NOMO-1 treated with DMSO at 0.1 percent for 48 hours (cell line): Measurements from ENCODE around the gene PRAMEF8.
"Not testable (repeated sequence)": the region's sequence is repeated elsewhere in the genome, so short reads cannot be mapped to it uniquely, and the experiment has no call there.

Source experiments
- DNase-seq: peaks from one replicate; lab custom pipeline; 2025; ENCODE audit not compliant: unreplicated experiment; lab: John Stamatoyannopoulos, UW

PRAMEF8 gene

DNA sequence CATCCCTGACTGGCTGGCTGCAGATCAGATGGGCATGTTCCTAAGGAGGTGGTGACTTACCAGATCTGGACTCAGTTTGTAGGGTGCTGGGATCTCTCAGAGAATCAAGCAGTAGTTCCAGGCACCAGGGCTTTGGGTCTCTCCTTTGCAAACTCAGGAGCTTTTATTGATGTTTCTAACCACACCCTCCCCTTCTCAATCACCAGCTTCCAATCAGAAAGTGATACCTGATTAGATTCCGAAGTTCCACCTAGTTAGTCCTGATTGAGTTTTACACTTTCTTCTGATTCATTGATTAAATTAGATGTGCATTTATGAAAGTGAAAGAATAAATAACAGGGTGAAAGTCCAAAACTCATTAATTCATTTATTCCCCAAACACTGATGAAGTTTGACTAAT, at the start of gene PRAMEF8:
Gene PRAMEF8 (minus strand): TSS at position 101 of the 400 bp plus-strand sequence. CDS start 1,046 bp downstream, outside the sequence.
- DNase-seq, result not testable (repeated sequence)

DNA sequence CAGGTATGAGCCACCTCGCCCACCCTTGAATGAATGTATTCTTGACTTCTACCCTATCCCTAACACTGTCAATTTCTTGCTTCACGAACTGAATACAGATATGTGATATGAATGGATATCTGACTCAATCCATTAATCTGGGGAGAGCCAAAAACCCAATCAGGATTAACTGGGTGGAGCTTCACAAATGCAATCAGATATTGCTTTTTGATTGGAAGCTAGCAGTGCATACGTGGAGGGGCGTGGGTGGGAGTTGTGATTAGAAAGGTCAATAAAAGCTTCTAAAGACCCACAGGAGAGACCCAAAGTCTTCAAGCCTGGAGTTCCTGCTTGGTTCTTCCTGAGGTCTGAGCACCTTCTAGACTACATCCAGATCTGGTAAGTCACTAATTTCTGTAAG, 30.3 kb upstream of the PRAMEF8 start, which contains the start of gene PRAMEF15:
Gene PRAMEF15 (plus strand): TSS at position 301 of the 400 bp plus-strand sequence. CDS start 2,827 bp downstream, outside the sequence.
- not testable (repeated sequence) for DNase-seq

DNA sequence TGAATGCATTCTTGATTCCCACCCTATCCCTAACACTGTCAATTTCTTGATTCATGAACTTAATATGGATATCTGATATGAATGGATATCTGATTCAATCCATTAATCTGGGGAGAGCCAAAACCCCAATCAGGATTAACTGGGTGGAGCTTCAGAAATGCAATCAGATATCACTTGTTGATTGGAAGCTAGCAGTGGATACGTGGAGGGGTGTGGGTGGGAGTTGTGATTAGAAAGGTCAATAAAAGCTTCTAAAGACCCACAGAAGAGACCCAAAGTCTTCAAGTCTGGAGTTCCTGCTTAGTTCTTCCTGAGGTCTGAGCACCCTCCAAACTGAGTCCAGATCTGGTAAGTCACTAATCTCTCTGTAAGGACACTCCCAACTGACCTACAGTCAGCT, 18.3 kb upstream of the PRAMEF8 start, which contains the start of gene PRAMEF33:
Gene PRAMEF33 (plus strand): TSS at position 301 of the 400 bp plus-strand sequence. CDS start 2,416 bp downstream, outside the sequence.
- DNase-seq, result not testable (repeated sequence)

DNA sequence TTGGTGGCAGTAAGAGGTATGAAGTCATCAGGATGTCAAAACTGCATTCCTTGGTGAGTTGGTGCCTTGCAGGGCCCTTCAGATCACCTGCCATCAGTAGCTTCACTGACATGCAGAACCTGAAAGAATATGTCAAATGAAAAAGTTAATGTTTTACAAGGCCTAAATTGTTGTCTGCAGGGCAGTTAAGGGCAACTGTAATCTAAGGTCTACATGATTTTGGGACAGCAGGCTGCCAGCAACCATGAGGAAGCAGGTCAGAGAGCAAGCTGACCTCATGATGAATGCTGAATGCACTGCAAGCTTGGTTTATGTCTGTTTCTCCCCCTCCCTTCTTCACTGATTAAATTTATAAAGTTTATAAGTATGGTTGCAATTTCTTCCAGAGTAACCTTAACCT, 17.3 kb upstream of the PRAMEF8 start:
- not testable (repeated sequence) for DNase-seq

DNA sequence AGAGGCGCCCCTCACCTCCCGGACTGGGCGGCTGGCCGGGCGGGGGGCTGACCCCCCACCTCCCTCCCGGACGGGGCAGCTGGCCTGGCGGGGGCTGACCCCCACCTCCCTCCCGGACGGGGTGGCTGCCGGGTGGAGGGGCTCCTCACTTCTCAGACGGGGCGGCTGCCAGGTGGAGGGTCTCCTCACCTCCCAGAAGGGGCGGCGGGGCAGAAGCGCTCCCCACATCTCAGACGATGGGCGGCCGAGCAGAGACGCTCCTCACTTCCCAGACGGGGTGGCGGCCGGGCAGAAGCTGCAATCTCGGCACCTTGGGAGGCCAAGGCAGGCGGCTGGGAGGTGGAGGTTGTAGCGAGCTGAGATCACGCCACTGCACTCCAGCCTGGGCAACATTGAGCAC, 13.8 kb upstream of the PRAMEF8 start:
- not testable (repeated sequence) for DNase-seq

DNA sequence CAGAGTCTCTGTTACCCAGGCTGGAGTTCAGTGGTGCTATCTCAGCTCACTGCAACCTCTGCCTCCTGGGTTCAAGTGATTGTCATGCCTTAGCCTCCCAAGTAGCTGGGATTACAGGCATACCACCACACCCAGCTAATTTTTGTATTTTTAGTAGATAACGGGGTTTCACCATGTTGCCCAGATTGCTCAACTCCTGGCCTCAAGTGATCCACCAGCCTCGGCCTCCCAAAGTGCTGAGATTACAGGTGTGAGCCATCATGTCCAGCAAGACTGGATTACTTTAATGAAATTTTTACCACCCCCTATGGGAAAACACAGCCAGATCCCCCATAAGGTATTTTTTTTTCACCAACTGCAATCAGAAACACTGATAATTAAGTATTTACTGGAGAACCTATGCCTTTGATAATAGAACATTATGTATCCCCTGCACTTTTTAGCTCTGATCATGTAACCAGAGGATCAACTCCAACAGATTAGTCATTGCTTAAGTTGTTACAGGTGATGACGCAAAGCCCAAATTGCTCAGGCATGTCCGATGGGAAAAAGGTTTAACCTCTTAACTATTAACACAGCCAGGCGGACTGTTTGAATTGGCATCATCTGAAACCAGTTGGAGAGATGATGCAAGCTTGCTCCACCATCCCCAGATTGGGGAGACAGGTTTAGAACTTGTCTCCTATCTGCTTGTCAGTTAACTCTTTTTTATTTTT, 12.4 kb upstream of the PRAMEF8 start:
- DNase-seq, result not testable (repeated sequence)

DNA sequence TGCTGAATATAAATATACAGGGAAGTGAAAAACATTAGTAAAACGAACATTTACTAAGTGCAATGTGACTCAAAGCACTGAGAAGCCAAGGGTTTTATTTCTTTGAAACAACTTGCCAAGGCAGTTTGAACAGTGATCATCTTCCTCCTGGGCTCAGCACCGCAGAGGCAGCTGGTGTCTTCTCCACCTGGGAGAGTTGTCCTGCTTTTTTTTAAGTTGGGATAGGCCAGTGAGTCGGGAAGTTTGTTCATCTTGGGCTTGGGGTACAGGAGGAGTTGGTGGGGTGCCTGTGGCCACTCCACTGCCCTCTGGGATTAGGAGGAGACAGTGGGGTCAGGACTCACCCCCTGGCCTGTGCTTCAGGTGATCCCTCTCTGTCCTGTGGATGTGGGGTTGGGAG, 4.1 kb upstream of the PRAMEF8 start:
- not testable (repeated sequence) for DNase-seq

DNA sequence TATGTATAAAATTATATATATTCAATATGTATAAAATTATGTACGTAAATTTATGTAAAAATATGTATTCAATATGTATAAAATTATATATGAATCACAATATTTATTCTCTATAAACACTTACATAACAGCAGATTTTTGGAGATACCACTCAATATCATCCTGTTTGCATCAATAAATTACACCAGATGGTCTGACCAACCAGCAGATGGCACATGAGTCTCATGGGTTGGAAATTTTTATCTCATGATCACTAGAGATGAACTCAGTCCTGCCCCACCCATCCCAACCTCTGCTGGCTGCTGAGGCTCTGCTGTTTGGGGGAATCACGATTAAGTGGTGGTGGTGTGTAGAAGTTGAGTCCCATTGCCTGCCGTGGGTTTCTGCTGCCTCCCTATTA, 5.3 kb downstream of the PRAMEF8 start:
- not testable (repeated sequence) for DNase-seq

DNA sequence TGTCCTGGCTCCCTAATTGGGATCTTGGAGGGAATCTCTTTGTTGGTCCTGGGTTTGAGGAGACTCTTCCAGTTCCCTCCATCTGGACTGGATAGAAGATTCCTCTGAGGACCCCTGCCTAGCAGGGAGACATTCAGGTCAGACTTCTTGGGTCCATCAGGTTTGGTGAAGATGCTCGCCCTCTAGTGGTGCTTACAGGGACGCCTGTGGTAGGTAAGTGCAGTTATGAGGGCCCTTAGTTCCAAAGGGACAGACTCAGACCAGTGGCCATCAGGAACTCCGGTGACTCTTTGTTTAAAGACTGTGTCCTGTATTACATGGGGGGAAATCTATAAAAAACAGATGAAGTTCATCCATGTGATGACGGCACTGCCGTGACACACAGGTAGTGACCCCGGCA, 7.9 kb downstream of the PRAMEF8 start:
- DNase-seq, result not testable (repeated sequence)

DNA sequence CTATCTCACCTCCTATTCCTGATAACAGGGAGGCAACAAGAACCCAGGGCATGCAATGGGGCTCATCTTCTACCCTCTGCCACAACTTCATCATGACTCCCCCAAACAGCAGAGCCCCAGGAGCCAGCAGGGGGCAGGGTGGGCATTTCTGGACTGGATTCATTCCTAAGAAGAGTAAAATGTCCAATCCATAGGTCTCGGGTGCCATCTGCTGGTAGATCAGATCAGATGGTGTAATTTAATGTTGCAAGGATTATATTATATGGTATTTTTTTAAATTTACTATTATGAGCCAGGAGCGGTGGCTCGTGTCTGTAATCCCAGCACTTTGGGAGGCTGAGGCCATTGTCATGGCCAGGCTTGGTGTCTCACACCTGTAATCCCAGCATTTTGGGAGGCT, 19.8 kb downstream of the PRAMEF8 start:
- not testable (repeated sequence) for DNase-seq

DNA sequence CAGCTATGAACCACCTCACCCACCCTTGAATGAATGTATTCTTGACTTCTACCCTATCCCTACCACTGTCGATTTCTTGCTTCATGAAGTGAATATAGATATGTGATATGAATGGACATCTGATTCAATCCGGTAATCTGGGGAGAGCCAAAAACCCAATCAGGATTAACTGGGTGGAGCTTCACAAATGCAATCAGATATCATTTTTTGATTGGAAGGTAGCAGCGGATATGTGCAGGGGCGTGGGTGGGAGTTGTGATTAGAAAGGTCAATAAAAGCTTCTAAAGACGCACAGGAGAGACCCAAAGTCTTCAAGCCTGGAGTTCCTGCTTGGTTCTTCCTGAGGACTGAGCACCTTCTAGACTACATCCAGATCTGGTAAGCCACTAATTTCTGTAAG, 31.0 kb downstream of the PRAMEF8 start, which contains the start of gene PRAMEF5:
Gene PRAMEF5 (plus strand): TSS at position 301 of the 400 bp plus-strand sequence. CDS start 5,071 bp downstream, outside the sequence.
- DNase-seq, result not testable (repeated sequence)

DNA sequence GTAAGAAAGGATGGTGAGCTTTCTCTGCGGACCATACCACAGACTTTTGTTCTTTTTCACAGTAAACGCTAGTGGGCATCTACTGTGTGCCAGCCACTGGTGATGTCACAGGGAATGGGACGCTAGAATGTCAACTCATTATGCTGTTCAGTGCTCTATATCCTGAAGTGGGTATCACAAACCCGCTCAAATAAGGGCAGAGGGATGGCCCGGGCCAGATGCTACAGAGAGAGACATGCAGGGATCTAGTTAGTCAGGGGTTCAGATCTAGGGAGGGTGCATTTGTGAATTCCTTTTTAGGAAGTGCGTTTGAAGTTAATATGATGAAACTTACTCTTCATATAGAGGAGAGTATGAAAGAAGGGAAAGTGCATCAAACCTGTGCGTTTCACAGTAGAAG, 37.8 kb downstream of the PRAMEF8 start:
- not testable (repeated sequence) for DNase-seq

DNA sequence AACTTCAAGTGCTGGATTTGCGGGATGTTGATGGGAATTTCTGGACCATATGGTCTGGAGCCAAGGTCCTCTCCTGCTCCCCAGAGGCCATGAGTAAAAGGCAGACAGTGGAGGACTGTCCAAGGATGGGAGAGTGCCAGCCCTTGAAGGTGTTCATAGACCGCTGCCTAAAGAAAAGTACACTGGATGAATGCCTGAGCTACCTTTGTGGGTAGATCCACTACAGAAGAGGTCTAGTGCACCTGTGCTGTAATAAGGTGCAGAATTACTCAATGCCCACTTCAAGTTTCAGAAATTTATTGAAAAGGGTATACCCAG, 38.4 kb downstream of the PRAMEF8 start:
- not testable (repeated sequence) for DNase-seq

DNA sequence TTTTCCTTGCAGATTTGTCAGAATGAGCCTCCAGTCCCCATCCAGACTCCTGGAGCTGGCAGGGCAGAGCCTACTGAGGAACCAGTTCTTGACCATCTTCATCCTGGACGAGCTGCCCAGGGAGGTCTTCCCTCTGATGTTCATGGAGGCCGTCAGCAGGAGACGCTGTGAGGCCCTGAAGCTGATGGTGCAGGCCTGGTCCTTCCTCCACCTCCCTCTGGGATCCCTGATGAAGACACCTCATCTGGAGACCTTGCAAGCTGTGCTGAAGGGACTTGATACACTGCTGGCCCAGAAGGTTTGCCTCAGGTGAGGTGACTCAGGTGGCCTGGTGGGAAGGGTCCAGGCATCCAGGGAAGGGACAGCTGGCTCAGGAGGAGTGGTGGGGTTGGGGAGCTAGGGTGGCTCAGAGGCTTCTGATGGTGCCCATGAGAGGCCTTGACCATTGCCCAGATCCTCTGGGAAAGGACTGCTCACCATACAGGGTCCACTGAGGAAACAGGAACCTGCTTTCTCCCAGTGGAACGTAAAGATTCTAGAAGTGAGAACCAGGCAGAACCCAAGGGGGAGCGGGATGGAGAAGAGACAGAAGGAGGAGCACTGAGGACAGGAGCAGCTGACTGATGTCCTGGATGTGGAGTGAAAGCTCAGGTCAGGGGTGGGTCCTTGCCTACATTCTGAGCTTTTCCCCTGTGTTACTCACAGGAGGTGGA, 38.9 kb downstream of the PRAMEF8 start:
- not testable (repeated sequence) for DNase-seq

DNA sequence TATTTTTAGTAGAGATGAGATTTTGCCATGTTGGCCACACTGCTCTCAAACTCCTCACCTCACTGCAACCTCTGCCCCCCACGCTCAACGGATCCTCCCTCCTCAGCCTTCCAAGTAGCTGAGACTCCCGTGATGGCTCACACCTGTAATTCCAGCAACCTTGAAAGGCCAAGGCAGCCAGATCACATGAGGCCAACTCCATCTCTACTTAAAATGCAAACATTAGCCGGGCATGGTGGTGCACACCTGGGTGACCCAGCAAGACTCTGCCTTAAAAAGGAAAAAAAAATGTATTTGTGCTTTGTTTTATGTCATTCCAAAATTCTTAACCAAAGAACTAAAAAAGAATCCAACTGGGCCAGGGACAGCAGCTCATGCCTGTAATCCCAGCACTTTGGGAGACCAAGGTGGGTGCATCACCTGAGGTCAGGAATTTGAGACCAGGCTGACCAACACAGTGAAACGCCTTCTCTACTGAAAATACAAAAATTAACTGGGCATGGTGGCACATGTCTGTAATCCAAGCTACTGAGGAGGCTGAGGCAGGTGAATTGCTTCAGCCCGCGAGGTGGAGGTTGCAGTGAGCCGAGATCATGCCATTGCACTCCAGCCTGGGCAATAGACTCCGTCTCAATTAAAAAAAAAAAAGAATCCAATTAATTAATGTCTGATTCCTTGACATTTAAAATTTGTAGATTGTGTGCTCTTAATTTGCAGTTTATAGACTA, 41.2 kb downstream of the PRAMEF8 start:
- not testable (repeated sequence) for DNase-seq

DNA sequence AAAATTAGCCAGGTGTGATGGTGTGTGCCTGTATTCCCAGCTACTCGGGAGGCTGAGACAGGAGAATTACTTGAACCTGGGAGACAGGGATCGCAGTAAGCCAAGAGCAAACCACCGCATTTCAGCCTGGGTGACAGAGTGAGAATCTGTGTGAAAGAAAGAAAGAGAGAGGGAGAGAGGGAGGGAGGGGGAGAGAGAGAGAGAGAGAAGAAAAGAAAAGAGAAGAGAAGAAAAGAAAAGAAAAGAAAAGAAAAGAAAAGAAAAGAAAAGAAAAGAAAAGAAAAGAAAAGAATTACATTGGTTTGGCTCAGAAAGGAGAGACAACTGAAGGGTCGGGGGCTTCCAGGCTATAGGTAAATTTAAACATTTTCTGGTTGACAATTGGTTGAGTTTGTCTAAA, 45.3 kb downstream of the PRAMEF8 start:
- DNase-seq, result not testable (repeated sequence)

DNA sequence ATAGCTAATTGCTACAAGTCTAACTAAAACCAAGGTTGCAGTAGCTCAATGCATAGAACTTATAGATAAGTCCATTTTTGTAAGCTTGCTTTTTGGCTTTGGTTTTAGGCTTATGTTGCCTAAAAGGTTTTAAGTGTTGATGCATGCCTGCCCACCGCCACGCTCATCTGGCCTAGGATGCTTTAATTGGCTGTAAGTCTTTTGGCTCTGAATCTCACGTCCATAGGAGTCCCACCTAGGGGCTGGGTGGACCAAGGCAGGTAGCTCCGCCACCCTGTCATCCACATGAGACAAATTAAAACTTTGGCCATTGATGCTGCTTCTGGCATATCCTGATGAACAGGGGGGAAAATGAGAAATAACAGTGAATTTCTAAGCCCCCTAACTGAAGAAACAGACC, 47.4 kb downstream of the PRAMEF8 start:
- DNase-seq, result not testable (repeated sequence)

DNA sequence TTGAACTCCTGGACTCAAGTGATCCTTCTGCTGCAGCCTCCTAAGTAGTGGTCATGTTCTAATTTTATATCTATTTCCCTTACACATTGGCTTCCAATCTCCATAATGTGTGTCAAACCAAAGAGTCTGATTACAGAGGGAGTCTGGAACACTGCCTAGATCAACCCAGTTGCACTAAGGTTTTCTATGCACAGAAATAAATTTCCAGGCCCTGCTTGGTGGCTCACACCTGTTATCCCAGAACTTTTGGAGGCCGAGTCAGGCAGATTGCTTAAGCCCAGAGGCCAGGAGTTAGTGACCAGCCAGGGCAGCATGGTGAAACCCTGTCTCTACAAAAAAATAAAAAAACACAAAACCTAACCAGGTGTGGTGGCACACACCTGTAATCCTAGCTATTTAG, 50.9 kb downstream of the PRAMEF8 start:
- not testable (repeated sequence) for DNase-seq

DNA sequence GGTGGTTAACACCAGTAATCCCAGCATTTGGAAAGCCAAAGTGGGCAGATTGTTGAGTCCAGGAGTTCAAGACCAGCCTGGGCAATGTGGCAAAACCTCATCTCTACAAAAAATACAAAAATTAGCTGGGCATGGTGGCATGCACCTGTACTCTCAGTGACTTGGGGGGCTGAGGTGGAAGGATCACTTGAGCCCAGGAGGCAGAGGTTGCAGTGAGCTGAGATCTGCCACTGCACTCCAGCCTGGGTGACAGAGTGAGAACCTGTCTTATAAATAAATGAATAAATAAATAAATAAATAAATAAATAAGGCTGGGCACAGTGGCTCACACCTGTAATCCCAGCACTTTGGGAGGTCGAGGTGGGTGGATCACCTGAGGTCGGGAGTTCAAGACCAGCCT, 52.9 kb downstream of the PRAMEF8 start:
- DNase-seq, result not testable (repeated sequence)
